HG03064 (cell line): ENCODE measurements around the gene ITGA3.
A peak's percentile ranks its signal among the peaks of the same experiment; 100 is the strongest.
"Not testable (repeated sequence)": the region's sequence is repeated elsewhere in the genome, so short reads cannot be mapped to it uniquely, and the experiment has no call there.

Source experiments
- ATAC-seq: cut with Tn5 transposase; IDR thresholded peaks from one replicate; pipeline ENCODE4 v1.9.1; 2021; ENCODE audit warnings: low read depth; ENCODE audit not compliant: unreplicated experiment

The ITGA3 gene

DNA sequence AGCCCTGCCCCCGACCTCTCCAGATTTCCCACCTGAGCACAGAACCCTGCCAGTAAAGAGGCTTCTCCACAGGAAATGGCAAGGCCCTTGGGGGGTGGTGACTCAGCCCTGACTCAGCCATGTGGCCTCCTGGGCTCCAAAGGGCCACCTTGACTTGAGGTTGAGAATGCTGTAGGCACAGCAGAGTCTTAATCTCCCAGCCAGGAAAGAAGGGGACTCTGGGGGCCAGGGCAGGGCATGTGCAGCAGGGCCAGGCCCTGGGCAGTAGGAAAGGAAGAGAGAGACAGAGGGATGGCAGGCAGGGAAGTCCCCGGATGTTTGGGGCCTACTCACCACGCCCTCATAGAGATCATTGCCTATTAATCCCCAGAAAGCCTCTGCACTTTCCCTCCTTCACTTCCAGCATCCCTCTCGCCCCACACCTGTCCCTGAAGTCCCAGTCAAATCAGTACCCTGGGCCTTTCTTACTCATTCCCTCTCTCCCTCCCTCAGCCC, 4.8 kb upstream of the ITGA3 start:
- no peak for ATAC-seq

- ATAC-seq: no peak
Observed at GRCh38 chr17:50051606-50052005, 4.3 kb upstream of the ITGA3 start.

DNA sequence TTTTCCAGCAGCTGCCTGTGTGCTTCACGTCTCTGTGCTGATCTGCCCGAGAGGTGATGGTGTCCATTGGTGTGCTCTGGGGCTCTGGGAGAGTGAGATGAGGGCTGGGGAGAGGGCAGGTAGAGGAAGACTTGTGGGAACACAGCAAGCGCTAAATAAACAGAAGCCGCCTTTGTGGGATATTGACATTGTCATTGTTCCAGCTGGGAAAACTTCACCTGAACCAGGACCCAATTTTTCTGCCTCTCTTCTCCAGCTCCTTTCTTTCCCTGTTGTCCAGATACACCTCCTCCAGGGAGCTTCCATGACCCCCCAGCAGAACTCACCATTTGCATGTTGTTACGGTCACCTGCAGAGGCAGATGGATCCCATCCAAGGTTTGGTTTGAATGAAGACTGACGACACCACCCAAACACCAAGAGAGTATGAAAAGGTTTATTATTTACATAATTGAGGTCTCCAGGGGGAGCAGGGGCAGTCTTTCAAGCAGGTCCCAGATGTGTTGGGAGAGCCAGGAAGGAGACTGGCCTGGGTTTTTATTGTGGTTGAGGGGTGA, 3.6 kb upstream of the ITGA3 start:
- ATAC-seq: no peak

DNA sequence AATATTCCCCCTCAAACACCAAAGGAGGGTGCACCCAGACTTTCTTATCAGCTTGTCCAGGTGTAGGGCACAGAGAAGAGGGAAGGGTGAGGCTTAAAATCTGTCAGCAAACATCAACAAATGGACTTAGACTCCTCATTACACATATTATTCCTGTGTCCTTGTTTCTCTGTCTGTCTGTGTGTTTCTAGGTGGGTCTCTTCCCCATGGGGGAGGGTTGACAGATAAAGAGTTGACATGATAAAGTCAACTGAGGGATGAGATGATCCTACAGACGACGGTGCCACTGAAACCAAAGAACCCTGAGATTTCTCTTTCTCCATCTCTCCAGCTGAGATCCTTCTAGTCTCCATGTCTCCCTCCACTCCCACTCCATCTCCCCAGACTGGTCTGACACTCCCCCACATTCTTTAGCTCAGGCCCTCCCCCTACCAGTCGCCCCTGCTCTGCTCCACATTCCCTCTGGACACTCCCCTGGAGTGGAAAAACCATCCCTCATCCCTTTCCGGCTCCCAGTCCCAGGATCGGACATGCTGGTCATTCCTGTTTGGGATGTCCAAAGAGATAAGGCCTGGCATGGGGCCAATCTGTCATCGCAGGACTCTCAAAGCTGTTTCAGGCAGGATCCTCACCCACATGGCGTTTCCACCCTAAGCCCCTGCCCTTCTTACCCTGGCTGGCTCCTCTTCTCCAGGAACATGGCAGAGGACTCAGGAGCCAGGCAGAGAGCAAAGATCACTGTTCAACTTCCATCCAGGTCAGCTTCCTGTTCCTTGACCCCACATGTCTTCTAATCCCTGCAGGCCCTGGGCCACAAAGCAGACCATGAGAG, 2.9 kb upstream of the ITGA3 start:
- ATAC-seq: no peak

DNA sequence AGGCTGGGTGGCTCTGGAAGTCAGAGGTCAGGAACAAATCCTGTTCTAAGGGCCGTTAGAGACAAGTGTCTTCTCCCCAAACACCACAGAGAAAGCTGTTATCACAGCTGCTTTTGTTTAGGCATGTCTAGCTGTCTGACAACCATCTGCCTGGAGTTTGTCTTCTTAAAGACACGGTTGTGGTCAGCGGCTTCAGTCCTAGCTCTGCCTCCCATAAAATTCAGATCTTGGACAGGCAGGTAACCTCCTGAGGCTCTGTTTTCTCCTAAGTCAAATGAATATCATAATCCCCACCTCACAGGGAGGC, 2.3 kb upstream of the ITGA3 start:
- no peak for ATAC-seq

- no peak for ATAC-seq
Observed at GRCh38 chr17:50055055-50055425, 870 bp upstream of the ITGA3 start.

DNA sequence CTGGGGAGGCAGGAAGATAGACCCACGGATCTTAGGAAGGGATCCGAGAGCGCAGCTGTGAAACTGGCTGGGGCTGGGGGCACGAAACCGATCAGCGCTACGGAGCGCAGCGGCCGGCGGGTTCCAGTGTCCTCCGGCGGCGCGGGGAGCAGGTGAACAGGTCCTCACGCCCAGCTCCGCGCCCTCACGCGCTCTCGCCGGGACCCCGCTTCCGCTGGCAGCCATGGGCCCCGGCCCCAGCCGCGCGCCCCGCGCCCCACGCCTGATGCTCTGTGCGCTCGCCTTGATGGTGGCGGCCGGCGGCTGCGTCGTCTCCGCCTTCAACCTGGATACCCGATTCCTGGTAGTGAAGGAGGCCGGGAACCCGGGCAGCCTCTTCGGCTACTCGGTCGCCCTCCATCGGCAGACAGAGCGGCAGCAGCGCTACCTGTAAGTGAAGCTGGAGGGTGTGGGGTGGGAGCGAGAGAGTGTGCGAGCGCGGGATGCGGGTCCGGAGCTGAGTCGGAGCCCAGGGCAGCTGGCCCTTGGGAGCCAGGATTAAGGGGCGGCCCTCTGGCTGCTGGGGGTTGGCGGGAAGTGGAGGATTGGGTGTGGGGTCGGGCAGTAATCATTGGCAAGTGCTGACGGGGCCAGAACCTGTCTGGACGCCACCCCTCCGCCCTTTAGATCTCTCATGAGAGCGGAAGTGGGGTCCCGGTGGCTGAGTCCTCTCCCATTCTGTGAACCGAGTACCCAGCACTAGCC, 479 bp downstream of the ITGA3 start:
- ATAC-seq: peak; percentile 59

DNA sequence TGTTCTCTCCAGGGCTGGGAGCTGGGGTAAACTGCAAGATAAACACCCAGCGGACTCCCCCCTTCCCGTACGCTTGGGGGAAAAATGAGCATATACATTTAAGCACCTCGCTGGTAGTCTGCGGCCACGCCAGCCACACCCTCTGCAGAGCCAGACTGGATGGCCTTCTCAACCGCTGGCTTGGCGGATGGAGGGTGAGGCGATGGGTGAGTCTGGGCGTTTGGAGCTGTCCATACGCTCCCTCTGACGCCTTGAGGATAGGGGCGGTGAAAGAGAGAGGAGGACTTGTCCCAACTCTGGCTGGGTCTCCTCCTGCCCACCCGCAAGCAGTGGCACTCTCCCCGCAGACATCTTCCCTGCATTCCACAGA, 1.0 kb downstream of the ITGA3 start:
- ATAC-seq: no peak

GRCh38 chr17:50057521-50057991, 1.6 kb downstream of the ITGA3 start:
- ATAC-seq: no peak

GRCh38 chr17:50058296-50058953, 2.5 kb downstream of the ITGA3 start:
- no peak for ATAC-seq

DNA sequence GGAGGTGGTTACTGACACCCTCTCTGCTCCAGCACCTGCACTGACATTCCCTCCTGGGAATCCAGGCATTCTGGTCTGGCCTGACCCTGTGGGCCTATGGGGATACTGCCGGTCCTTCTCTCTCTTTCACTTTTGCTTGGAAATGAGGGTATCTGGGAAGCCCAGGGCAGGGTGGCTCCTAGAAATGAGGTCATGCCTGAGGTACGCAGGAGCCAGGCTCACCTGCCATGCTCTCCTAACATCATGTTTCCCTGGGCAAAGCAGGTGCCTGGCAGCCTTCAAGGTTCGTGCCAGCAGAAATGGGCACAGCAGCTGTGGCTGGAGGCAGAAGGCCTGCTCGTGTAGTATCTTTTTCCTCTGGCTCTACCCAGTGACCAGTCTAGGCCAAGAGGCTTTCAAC, 3.3 kb downstream of the ITGA3 start:
- ATAC-seq: no peak

DNA sequence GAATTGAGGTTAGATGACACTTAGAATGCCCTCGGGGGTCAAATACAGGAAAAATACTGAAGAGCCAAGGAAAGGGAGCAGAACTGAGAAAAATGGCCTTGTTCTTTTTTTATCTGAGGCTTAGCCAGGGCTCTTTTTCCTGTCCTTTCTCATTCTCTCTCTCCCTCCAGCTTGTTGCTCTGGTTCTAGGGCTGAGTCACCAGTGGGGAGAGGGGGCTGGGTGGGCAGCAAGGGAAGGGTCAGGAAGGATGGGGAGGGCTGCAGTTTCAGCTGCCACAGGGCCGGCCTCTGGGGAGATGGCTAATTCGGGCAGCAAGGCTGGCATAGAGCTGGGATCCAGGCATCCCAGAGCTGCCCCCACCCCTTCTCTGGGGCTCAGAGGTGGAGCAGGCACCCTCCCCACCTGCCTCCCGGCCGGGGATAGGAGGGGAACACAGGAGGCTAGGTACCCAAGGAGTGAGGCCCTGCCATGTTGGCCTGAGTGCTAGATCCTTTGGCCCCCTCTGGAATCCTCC, 3.9 kb downstream of the ITGA3 start:
- no peak for ATAC-seq

- no peak for ATAC-seq
Observed at GRCh38 chr17:50060951-50061712, 5.2 kb downstream of the ITGA3 start.

DNA sequence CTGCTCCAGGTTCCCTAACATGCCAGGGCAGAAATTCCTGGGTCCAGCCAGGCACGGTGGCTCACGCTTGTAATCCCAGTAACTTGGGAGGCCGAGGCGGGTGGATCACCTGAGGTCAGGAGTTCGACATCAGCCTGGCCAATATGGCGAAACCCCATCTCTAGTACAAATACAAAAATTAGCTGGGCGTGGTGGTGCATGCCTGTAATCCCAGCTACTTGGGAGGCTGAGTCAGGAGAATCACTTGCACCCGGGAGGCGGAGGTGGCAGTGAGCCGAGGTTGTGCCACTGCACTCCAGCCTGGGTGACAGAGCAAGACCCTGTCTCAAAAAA, 5.8 kb downstream of the ITGA3 start:
- not testable (repeated sequence) for ATAC-seq

GRCh38 chr17:50062293-50063243, 6.7 kb downstream of the ITGA3 start:
- no peak for ATAC-seq

DNA sequence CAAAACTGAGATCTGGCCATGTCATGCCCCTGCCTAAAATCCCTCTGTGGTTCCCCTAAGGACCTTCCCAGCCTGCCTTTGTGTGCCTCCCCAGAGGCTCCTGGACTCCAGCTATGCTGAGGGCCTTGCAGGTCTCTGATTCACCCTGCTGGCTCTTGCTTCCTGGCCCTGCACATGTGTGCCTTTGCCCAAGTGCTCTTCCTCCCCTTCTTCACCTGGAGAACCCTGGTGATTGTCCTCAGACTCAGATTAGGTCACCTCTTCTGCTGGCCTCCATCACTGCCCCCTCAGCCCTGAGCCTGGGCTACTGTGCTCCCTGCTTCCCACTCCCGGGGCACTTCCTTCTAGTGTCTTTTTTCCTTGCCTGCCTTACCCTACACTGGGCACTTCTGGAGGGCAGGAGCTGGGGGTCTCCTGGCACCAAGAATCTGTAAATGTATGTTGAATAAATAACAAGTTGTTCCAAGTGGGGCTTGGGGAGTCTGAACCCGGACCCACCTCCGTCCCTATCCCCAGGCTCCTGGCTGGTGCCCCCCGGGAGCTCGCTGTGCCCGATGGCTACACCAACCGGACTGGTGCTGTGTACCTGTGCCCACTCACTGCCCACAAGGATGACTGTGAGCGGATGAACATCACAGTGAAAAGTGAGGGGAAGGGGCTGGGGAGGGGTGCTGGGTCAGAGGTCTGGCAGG, 7.8 kb downstream of the ITGA3 start:
- no peak for ATAC-seq

DNA sequence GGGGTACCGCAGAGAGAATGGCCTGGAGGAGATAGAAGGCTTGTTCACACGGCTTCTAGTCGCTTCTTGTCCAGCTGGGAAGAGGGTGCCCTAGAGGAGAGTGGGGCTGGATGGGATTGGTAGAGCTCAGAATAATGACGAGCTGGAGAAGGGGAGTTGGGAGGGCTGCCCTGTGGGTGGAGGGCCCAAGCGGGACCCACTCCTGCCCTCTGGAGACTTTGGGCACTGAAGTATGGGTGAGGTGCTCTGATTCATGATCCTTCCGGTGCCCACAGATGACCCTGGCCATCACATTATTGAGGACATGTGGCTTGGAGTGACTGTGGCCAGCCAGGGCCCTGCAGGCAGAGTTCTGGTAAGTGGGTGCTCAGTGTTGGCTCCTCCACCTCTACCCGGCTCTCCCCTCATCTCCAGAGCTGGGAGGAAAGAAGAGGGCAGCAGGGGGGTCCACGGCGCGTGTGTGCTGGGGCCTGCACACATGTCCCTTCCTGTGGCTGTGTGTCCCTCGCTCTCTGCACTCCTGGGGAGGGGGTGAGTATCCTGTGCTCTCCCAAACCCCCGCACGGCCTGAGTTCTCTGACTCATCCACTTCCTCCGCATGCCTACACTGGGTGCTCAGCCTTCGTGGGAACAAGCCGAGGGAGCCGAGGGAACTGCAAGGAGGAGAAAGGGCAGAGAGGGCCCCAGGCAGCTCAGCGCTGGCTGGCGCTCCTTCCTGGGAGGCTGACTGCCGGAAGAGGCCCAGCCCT, 8.5 kb downstream of the ITGA3 start:
- ATAC-seq: no peak

DNA sequence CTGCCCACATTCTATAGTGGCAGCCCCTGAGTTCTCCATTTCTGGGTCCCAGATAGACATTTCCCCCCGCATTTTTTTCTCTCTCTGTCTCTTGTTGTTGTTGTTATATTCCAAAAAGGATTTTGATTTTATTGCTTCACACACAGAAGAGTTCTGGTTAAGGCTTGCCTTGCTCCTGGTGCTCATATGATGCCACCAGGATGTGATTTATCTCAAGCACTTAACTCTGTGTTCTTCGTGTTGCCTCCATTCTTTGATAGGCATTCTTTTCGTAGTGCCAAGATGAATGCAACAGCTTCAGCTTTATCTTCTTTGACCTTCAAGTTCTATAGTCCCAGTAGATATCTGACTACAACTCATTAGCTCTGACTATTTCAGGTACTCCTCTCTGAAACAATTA, 9.1 kb downstream of the ITGA3 start:
- no peak for ATAC-seq
